Measurements from ENCODE around the gene PTPRM.

Gene PTPRM

GRCh38 chr18:7855028-7855427 is 287.9 kb downstream of the PTPRM start:
- H3K27ac ChIP-seq = no peak overlapping the region
- TF ChIP-seq, protein P1, sequence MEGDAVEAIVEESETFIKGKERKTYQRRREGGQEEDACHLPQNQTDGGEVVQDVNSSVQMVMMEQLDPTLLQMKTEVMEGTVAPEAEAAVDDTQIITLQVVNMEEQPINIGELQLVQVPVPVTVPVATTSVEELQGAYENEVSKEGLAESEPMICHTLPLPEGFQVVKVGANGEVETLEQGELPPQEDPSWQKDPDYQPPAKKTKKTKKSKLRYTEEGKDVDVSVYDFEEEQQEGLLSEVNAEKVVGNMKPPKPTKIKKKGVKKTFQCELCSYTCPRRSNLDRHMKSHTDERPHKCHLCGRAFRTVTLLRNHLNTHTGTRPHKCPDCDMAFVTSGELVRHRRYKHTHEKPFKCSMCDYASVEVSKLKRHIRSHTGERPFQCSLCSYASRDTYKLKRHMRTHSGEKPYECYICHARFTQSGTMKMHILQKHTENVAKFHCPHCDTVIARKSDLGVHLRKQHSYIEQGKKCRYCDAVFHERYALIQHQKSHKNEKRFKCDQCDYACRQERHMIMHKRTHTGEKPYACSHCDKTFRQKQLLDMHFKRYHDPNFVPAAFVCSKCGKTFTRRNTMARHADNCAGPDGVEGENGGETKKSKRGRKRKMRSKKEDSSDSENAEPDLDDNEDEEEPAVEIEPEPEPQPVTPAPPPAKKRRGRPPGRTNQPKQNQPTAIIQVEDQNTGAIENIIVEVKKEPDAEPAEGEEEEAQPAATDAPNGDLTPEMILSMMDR (conservative IDR thresholded peaks at IDR 0.05) = no peak

- H3K27ac ChIP-seq = no peak overlapping the region
- TF ChIP-seq, protein P1 (conservative IDR thresholded peaks at IDR 0.05) = no peak
Measured at GRCh38 chr18:7855671-7856070, 288.6 kb downstream of the PTPRM start.

- no peak overlapping the region for H3K27ac ChIP-seq
- TF ChIP-seq, protein P1 (conservative IDR thresholded peaks at IDR 0.05) = no peak
Measured at GRCh38 chr18:7856116-7856515, 289.0 kb downstream of the PTPRM start.

GRCh38 chr18:7856733-7857132 is 289.6 kb downstream of the PTPRM start:
- no peak overlapping the region for H3K27ac ChIP-seq
- TF ChIP-seq, protein P1 (conservative IDR thresholded peaks at IDR 0.05) = no peak

DNA sequence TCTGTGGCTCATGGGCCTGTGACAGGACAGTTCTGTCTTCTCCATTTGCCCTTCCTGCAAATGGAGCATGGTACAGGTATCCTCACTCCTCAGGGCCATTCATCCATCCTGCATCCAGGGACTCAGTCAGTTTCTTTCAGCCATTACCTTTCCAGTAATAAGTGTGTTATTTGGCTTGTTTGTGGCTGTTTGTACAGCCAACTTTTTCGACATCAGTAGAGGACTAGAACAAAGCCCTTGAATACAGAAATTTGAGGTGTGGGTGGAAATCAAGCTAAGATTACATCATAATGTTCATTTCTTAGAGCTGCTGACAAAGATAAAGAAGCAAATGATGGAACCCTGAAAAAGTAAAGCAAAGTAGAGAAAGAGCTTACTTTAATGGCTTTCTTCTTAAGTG is 290.4 kb downstream of the PTPRM start:
- TF ChIP-seq, protein P1 (conservative IDR thresholded peaks at IDR 0.05) = no peak
- H3K27ac ChIP-seq = no peak overlapping the region

GRCh38 chr18:7859122-7859521 is 292.0 kb downstream of the PTPRM start:
- TF ChIP-seq, protein P1 (conservative IDR thresholded peaks at IDR 0.05) = no peak
- H3K27ac ChIP-seq = no peak overlapping the region

DNA sequence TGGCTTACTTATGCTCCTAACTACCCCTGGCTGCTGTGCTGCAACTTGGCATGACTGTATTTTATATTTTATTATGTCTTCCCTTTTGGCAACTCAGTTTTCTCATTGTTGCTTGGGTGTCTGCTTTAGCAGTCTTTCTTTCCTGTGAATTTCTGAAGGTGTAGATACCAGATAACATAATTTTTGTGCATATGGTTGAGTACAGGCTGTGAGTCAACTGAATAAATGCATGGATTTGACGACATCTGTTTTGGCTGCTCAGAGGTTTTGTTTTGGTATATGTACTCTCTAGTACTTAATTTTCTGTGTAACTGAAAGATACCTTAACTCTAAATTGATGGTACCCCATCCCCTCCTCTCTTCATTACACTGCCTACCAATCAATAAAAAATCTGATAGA is 303.1 kb downstream of the PTPRM start:
- no peak overlapping the region for H3K27ac ChIP-seq
- TF ChIP-seq, protein P1 (conservative IDR thresholded peaks at IDR 0.05) = no peak

- H3K27ac ChIP-seq = no peak overlapping the region
- TF ChIP-seq, protein P1 (conservative IDR thresholded peaks at IDR 0.05) = no peak
Measured at GRCh38 chr18:7870855-7871254, 303.7 kb downstream of the PTPRM start.
